Embryonic facial prominence (tissue), 1 donor: Measurements from ENCODE around the gene CAMK2B.
"Not testable (repeated sequence)": the region's sequence is repeated elsewhere in the genome, so short reads cannot be mapped to it uniquely, and the experiment has no call there.

ENCODE experiments used
- DNase-seq: peaks from one replicate; pipeline ENCODE4 v3.0.0-alpha.2; 2016; ENCODE audit errors: extremely low spot score

CAMK2B gene

GRCh38 chr7:44217223-44217714, 108.1 kb downstream of the CAMK2B start:
- no peak for DNase-seq

- DNase-seq: no peak
These were observed 108.7 kb downstream of the CAMK2B start for GRCh38 chr7:44216521-44217222.

GRCh38 chr7:44216019-44216418, 109.4 kb downstream of the CAMK2B start:
- no peak for DNase-seq

- no peak for DNase-seq
These were observed 109.9 kb downstream of the CAMK2B start for GRCh38 chr7:44215531-44215930.

GRCh38 chr7:44213877-44214388, 111.5 kb downstream of the CAMK2B start:
- DNase-seq: no peak

- DNase-seq: no peak
These were observed 112.1 kb downstream of the CAMK2B start for GRCh38 chr7:44213206-44213876.

GRCh38 chr7:44212581-44213184, 112.7 kb downstream of the CAMK2B start:
- DNase-seq: no peak

- DNase-seq: no peak
These were observed 113.4 kb downstream of the CAMK2B start for GRCh38 chr7:44212018-44212417.

- no peak for DNase-seq
These were observed 114.2 kb downstream of the CAMK2B start for GRCh38 chr7:44211126-44211675.

- no peak for DNase-seq
These were observed 115.3 kb downstream of the CAMK2B start for GRCh38 chr7:44210107-44210506.

- DNase-seq: no peak
These were observed 117.3 kb downstream of the CAMK2B start for GRCh38 chr7:44208085-44208484.

GRCh38 chr7:44206008-44206407, 119.4 kb downstream of the CAMK2B start:
- DNase-seq: no peak

GRCh38 chr7:44201813-44202212, 123.6 kb downstream of the CAMK2B start:
- DNase-seq: no peak

GRCh38 chr7:44200699-44201461, 124.5 kb downstream of the CAMK2B start, which contains the start of gene YKT6:
YKT6 (plus strand) TSS chr7:44200978; CDS start chr7:44201136, 158 bp downstream.
- DNase-seq: peak; percentile 77

GRCh38 chr7:44200163-44200562, 125.2 kb downstream of the CAMK2B start:
- not testable (repeated sequence) for DNase-seq

GRCh38 chr7:44197474-44197873, 127.9 kb downstream of the CAMK2B start:
- DNase-seq: no peak

GRCh38 chr7:44196450-44196872, 128.9 kb downstream of the CAMK2B start:
- DNase-seq: no peak

- no peak for DNase-seq
These were observed 129.5 kb downstream of the CAMK2B start for GRCh38 chr7:44195889-44196288.

GRCh38 chr7:44194562-44195145, 130.7 kb downstream of the CAMK2B start:
- DNase-seq: no peak

GRCh38 chr7:44194069-44194468, 131.3 kb downstream of the CAMK2B start:
- no peak for DNase-seq
